ENCODE measurements around the gene AK4.

GRCh38 chr1:65198096-65198495 lies 50.1 kb downstream of the AK4 start:
- TF ChIP-seq, protein P1, sequence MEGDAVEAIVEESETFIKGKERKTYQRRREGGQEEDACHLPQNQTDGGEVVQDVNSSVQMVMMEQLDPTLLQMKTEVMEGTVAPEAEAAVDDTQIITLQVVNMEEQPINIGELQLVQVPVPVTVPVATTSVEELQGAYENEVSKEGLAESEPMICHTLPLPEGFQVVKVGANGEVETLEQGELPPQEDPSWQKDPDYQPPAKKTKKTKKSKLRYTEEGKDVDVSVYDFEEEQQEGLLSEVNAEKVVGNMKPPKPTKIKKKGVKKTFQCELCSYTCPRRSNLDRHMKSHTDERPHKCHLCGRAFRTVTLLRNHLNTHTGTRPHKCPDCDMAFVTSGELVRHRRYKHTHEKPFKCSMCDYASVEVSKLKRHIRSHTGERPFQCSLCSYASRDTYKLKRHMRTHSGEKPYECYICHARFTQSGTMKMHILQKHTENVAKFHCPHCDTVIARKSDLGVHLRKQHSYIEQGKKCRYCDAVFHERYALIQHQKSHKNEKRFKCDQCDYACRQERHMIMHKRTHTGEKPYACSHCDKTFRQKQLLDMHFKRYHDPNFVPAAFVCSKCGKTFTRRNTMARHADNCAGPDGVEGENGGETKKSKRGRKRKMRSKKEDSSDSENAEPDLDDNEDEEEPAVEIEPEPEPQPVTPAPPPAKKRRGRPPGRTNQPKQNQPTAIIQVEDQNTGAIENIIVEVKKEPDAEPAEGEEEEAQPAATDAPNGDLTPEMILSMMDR (IDR thresholded peaks at IDR 0.05): no peak
- no peak for TF ChIP-seq ESRRA (IDR thresholded peaks at IDR 0.05; ENCODE audit: borderline replicate concordance, low read length)
- TF ChIP-seq ELK1 (IDR thresholded peaks at IDR 0.05; ENCODE audit: low read depth, low read length): no peak
- TF ChIP-seq MAFK (IDR thresholded peaks at IDR 0.05; ENCODE audit: partially characterized antibody): no peak
- TF ChIP-seq SMC3 (IDR thresholded peaks at IDR 0.05): no peak
- TF ChIP-seq POLR2A (IDR thresholded peaks at IDR 0.05; ENCODE audit: low read length): no peak
